MM.1S (cell line): Measurements from ENCODE around the gene ZNF804B.

Experiments
- DNase-seq: peaks from one replicate; pipeline ENCODE4 v3.0.0-alpha.2; 2015
- H2AFZ ChIP-seq: fragments of 300-600 bp; sonication (generic); 2 replicates; pipeline ENCODE4 v1.6.0; 2016; ENCODE audit warnings: antibody characterized with exemption, low read length
- H3F3A ChIP-seq: fragments of 300-600 bp; sonication (generic); 2 replicates; pipeline ENCODE4 v1.6.1; 2016; ENCODE audit warnings: mild to moderate bottlenecking, antibody characterized with exemption, low read length, moderate library complexity, mixed read lengths; ENCODE audit not compliant: insufficient read depth
- H3K27ac ChIP-seq: fragments of 300-600 bp; sonication (generic); 2 replicates; pipeline ENCODE4 v1.5.1; 2016; ENCODE audit warnings: mild to moderate bottlenecking, low read length
- H3K27me3 ChIP-seq: fragments of 300-600 bp; sonication (generic); replicated peaks from 2 replicates; pipeline ENCODE4 v1.6.0; 2016; ENCODE audit warnings: low read length; ENCODE audit not compliant: insufficient read depth
- H3K36me3 ChIP-seq: fragments of 300-600 bp; sonication (generic); replicated peaks from 2 replicates; pipeline ENCODE4 v1.6.1; 2016; ENCODE audit warnings: mild to moderate bottlenecking, low read length, mixed read lengths; ENCODE audit not compliant: insufficient read depth
- H3K4me1 ChIP-seq: fragments of 300-600 bp; sonication (generic); 2 replicates; pipeline ENCODE4 v1.6.1; 2016; ENCODE audit warnings: low read length, mixed read lengths
- H3K4me2 ChIP-seq: fragments of 300-600 bp; sonication (generic); 2 replicates; pipeline ENCODE4 v1.6.0; 2016; ENCODE audit warnings: low read depth, low read length
- H3K4me3 ChIP-seq: fragments of 300-600 bp; sonication (generic); 2 replicates; pipeline ENCODE4 v1.5.1; 2016; ENCODE audit warnings: low read length, mixed read lengths
- H3K79me2 ChIP-seq: fragments of 300-600 bp; sonication (generic); 2 replicates; pipeline ENCODE4 v1.6.1; 2016; ENCODE audit warnings: mixed run types, low read length, mixed read lengths
- H3K9ac ChIP-seq: fragments of 300-600 bp; sonication (generic); 2 replicates; pipeline ENCODE4 v1.6.1; 2016; ENCODE audit warnings: low read length, mixed read lengths
- H3K9me2 ChIP-seq: fragments of 300-600 bp; sonication (generic); replicated peaks from 2 replicates; pipeline ENCODE4 v1.6.1; 2016; ENCODE audit warnings: mild to moderate bottlenecking, low read length, mixed read lengths; ENCODE audit not compliant: insufficient read depth
- H3K9me3 ChIP-seq: fragments of 300-600 bp; sonication (generic); replicated peaks from 2 replicates; pipeline ENCODE4 v1.6.1; 2016; ENCODE audit warnings: mild to moderate bottlenecking, low read length, mixed read lengths; ENCODE audit not compliant: insufficient read depth
- H4K20me1 ChIP-seq: fragments of 300-600 bp; sonication (generic); 2 replicates; pipeline ENCODE4 v1.6.1; 2016; ENCODE audit warnings: mild to moderate bottlenecking, low read length, moderate library complexity, mixed read lengths; ENCODE audit not compliant: insufficient read depth
- EZH2 ChIP-seq: fragments of 300-600 bp; sonication (generic); optimal IDR thresholded peaks from 2 replicates; pipeline ENCODE3; 2017; ENCODE audit warnings: low read depth, mild to moderate bottlenecking, antibody characterized with exemption, low read length, mixed read lengths
- EZH2phosphoT487 ChIP-seq: fragments of 300-600 bp; sonication (generic); IDR thresholded peaks from 2 replicates; pipeline ENCODE4 v1.6.1; 2018; ENCODE audit warnings: antibody characterized with exemption, low read length
- TF ChIP-seq, protein P1 (sequence below): fragments of 300-600 bp; sonication (generic); IDR thresholded peaks from 2 replicates; pipeline ENCODE4 v1.5.1; 2016; ENCODE audit warnings: antibody characterized with exemption, low read length, mixed read lengths

Gene ZNF804B

DNA sequence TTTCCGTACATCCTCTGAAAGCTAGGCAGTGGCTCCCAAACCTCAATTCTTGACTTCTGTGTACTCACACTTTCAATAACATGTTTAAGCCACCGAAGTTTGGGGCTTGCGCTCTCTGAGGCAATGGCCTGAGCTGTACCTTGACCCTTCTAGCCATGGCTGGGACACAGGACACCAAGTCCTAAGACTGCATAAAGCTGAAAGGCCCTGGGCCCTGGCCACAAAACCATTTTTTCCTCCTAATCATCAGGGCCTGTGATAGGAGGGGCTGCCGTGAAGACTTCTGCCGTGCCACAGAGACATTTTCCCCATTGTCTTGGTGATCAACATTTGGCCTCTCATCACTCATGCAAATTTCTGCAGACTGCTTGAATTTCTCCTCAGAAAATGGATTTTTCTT is 252.5 kb downstream of the ZNF804B start:
- H3K27ac ChIP-seq: no peak overlapping the region
- H3K4me3 ChIP-seq: no peak overlapping the region
- no peaks in the 10 kb centered on the region for H3K27me3 ChIP-seq
- H3K9me3 ChIP-seq: no peaks in the 10 kb centered on the region
- no peak overlapping the region for H3K9ac ChIP-seq
- TF ChIP-seq EZH2phosphoT487 (no peak), EZH2 (no peak)
- TF ChIP-seq, protein P1, sequence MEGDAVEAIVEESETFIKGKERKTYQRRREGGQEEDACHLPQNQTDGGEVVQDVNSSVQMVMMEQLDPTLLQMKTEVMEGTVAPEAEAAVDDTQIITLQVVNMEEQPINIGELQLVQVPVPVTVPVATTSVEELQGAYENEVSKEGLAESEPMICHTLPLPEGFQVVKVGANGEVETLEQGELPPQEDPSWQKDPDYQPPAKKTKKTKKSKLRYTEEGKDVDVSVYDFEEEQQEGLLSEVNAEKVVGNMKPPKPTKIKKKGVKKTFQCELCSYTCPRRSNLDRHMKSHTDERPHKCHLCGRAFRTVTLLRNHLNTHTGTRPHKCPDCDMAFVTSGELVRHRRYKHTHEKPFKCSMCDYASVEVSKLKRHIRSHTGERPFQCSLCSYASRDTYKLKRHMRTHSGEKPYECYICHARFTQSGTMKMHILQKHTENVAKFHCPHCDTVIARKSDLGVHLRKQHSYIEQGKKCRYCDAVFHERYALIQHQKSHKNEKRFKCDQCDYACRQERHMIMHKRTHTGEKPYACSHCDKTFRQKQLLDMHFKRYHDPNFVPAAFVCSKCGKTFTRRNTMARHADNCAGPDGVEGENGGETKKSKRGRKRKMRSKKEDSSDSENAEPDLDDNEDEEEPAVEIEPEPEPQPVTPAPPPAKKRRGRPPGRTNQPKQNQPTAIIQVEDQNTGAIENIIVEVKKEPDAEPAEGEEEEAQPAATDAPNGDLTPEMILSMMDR: no peak
- H2AFZ ChIP-seq: no peak overlapping the region
- H3F3A ChIP-seq: no peaks in the 10 kb centered on the region
- no peaks in the 10 kb centered on the region for H3K9me2 ChIP-seq
- H3K79me2 ChIP-seq: no peaks in the 10 kb centered on the region
- no peaks in the 10 kb centered on the region for H3K36me3 ChIP-seq
- H4K20me1 ChIP-seq: no peaks in the 10 kb centered on the region
- no peak overlapping the region for H3K4me2 ChIP-seq
- no peak for DNase-seq
- H3K4me1 ChIP-seq: no peaks in the 10 kb centered on the region

- no peaks in the 10 kb centered on the region for H3K79me2 ChIP-seq
- no peak overlapping the region for H3K4me3 ChIP-seq
- no peaks in the 10 kb centered on the region for H3F3A ChIP-seq
- H3K27ac ChIP-seq: no peak overlapping the region
- no peaks in the 10 kb centered on the region for H4K20me1 ChIP-seq
- H3K9me3 ChIP-seq: no peaks in the 10 kb centered on the region
- no peak overlapping the region for H3K9ac ChIP-seq
- H3K4me1 ChIP-seq: peaks cover 3% of the 10 kb centered on the region; the same call in 1 of the 2 replicates
- H3K36me3 ChIP-seq: no peaks in the 10 kb centered on the region
- no peak for TF ChIP-seq EZH2
- TF ChIP-seq EZH2phosphoT487: no peak
- TF ChIP-seq, protein P1: no peak
- H3K4me2 ChIP-seq: no peak overlapping the region
- no peak for DNase-seq
- no peaks in the 10 kb centered on the region for H3K27me3 ChIP-seq
- H2AFZ ChIP-seq: no peak overlapping the region
- H3K9me2 ChIP-seq: no peaks in the 10 kb centered on the region
Observed at GRCh38 chr7:89017695-89018094, 258.2 kb downstream of the ZNF804B start.

- no peak overlapping the region for H3K4me2 ChIP-seq
- peaks cover 25% of the 10 kb centered on the region for H3K4me1 ChIP-seq
- H3K36me3 ChIP-seq: no peaks in the 10 kb centered on the region
- no peak overlapping the region for H3K4me3 ChIP-seq
- H3K27me3 ChIP-seq: no peaks in the 10 kb centered on the region
- no peak for DNase-seq
- H3K9ac ChIP-seq: no peak overlapping the region
- TF ChIP-seq, protein P1: no peak
- TF ChIP-seq EZH2 (no peak), EZH2phosphoT487 (no peak)
- no peaks in the 10 kb centered on the region for H3K9me3 ChIP-seq
- H3K9me2 ChIP-seq: no peaks in the 10 kb centered on the region
- no peak overlapping the region for H3K27ac ChIP-seq
- H3K79me2 ChIP-seq: no peaks in the 10 kb centered on the region
- H2AFZ ChIP-seq: no peak overlapping the region
- peaks cover 11% of the 10 kb centered on the region for H3F3A ChIP-seq
- no peaks in the 10 kb centered on the region for H4K20me1 ChIP-seq
Observed at GRCh38 chr7:89021741-89022140, 262.2 kb downstream of the ZNF804B start.
